SJSA1 (cell line): ENCODE data around the gene DGKB. TPM values are rescaled to one million over a fixed set of nuclear protein-coding genes. Genes with fewer than 3 reads are reported as not detected.

Experiments
- DNase-seq, 2 experiments: peaks; one replicate each; pipeline ENCODE4 v3.0.0-alpha.2; 2015 to 2020; ENCODE audit warnings: low spot score in 2 of 2, low read depth in 1 of 2
- H3K27ac ChIP-seq: fragments of 250-450 bp; sonication (Bioruptor Pico); 2 replicates; pipeline ENCODE4 v1.5.1; 2020; ENCODE audit warnings: mild to moderate bottlenecking, moderate library complexity
- H3K27me3 ChIP-seq: fragments of 250-450 bp; sonication (Bioruptor Pico); replicated peaks from 2 replicates; pipeline ENCODE4 v1.5.1; 2020; ENCODE audit warnings: mild to moderate bottlenecking, moderate library complexity
- H3K36me3 ChIP-seq: fragments of 250-450 bp; sonication (Bioruptor Pico); 2 replicates; pipeline ENCODE4 v1.5.1; 2020; ENCODE audit warnings: mild to moderate bottlenecking
- H3K4me1 ChIP-seq: fragments of 250-450 bp; sonication (Bioruptor Pico); replicated peaks from 2 replicates; pipeline ENCODE4 v1.6.1; 2021; ENCODE audit warnings: mild to moderate bottlenecking
- H3K4me3 ChIP-seq: fragments of 250-450 bp; sonication (Bioruptor Pico); 2 replicates; pipeline ENCODE4 v1.5.1; 2020; ENCODE audit warnings: mild to moderate bottlenecking
- H3K9me3 ChIP-seq: fragments of 250-450 bp; sonication (Bioruptor Pico); replicated peaks from 2 replicates; pipeline ENCODE4 v1.5.1; 2020; ENCODE audit warnings: mild to moderate bottlenecking
- total RNA-seq: library from RNA; depleted of rRNA; stranded (reverse); fragments of >200 nt; shearing (Covaris generic); gene quantifications from 2 replicates; pipeline ENCODE4 v1.2.3, GENCODE V29; 2014

The DGKB gene
- total RNA-seq, 1 experiment from 2014 or later, result not detected

DNA sequence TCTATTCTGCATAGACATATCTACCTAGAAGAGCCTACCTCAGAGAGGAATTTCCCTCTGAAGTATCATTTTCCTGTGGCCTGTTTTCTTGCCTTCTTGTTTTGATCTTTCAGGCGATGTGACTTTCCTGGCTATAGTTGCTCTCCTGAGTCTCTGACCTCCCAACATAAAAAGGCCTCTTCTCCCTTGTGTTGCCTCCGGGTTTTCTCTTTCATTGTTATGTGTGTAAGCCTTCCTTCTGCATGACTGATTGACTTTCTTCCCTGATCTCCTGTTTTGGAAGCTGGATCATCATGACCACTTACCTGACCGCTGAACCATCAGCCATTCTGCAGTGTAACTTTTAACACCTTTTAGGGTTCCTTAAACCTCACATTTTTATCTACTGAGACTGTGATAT, 471.6 kb downstream of the DGKB start:
- no peaks in the 10 kb centered on the region for H3K4me1 ChIP-seq
- no peak overlapping the region for H3K4me3 ChIP-seq
- no peak for DNase-seq
- H3K27me3 ChIP-seq, result no peaks in the 10 kb centered on the region; the same call in 1 of the 2 replicates
- no peak overlapping the region for H3K27ac ChIP-seq
- H3K36me3 ChIP-seq, result no peaks in the 10 kb centered on the region
- H3K9me3 ChIP-seq, result no peaks in the 10 kb centered on the region

DNA sequence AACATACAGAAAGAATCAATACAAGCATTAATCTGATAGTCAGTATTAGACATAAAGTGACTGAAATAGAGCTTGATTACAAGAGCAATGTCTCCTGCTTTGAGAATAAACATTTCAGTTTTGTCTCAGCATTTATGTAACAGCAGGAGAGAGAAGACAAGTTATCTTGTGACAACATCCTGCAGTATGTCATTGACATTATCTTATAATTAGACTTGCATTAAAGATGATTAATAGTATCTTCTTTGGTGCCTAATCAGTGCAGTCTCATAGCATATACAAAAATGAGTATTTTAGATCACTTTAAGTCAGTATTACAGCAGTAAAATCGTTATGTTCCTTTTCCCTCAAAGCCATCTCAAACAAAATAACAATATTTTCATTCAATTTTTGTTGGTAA, 477.0 kb downstream of the DGKB start:
- Histone ChIP-seq H3K9me3 (no peaks in the 10 kb centered on the region), H3K4me3 (no peak overlapping the region), H3K27ac (no peak overlapping the region), H3K36me3 (no peaks in the 10 kb centered on the region), H3K4me1 (no peaks in the 10 kb centered on the region), H3K27me3 (no peaks in the 10 kb centered on the region)
- no peak for DNase-seq

DNA sequence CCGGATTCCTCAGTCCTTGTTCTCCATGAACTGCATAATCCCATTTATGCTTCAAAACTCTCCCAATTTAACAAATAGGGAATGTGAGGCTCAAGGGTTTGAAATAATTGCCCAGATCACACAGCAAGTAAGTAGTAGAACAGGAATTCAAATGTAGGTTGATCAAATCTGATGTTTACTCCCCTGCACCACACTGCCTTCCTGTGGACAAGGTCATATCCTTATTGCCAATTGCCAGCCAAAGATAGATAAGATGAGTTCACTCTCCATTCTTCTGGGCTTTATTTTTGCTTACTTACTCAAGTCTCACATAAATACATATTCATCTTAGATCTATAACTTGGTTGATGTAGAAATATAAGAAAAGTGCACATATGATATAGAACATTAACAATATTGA, 477.9 kb downstream of the DGKB start:
- Histone ChIP-seq H3K27ac (no peak overlapping the region), H3K36me3 (no peaks in the 10 kb centered on the region), H3K4me3 (no peak overlapping the region), H3K4me1 (no peaks in the 10 kb centered on the region), H3K27me3 (no peaks in the 10 kb centered on the region), H3K9me3 (no peaks in the 10 kb centered on the region)
- DNase-seq, result no peak

DNA sequence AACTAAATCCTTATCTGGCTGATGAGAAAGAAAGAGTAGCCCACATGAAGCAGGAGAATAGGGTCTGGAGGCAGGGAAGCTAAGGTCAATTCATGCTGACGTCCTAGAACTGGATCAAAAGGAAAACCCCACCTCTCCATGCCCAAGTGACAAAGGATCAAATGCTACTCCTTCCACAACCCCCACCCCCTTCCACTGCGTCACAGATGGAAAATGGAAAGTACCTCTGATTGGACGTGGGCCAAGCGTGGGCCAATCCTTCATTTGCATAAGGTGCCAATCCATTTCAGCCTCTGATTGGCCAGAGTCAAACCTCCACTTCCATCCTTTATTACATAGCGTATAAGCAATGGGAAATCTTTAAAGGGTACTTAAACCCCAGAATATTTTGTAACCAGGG, 481.8 kb downstream of the DGKB start:
- Histone ChIP-seq H3K4me1 (no peaks in the 10 kb centered on the region), H3K36me3 (no peaks in the 10 kb centered on the region), H3K9me3 (no peaks in the 10 kb centered on the region), H3K27me3 (no peaks in the 10 kb centered on the region), H3K4me3 (no peak overlapping the region), H3K27ac (no peak overlapping the region)
- DNase-seq, result no peak

DNA sequence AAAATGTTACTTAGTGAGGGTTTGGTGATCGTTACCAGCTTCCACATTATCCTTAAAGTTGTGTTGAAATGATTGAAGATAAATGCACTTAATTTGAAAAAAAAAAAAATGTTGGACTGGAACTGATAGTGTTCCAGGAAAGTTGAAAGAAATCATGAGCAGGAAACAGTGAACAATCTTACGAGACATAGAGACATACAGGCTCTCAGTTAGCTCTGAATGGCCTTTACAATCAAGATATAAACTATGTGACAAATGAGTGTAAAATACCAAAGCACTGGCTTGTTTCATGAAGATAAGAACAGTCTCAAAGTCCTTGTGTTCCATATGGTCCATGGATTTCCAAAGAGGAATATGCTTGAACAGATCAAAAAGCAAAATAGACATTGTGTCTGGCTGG, 483.0 kb downstream of the DGKB start:
- no peak for DNase-seq
- Histone ChIP-seq H3K4me1 (no peaks in the 10 kb centered on the region), H3K36me3 (no peaks in the 10 kb centered on the region), H3K27me3 (no peaks in the 10 kb centered on the region), H3K9me3 (no peaks in the 10 kb centered on the region), H3K27ac (no peak overlapping the region), H3K4me3 (no peak overlapping the region)

DNA sequence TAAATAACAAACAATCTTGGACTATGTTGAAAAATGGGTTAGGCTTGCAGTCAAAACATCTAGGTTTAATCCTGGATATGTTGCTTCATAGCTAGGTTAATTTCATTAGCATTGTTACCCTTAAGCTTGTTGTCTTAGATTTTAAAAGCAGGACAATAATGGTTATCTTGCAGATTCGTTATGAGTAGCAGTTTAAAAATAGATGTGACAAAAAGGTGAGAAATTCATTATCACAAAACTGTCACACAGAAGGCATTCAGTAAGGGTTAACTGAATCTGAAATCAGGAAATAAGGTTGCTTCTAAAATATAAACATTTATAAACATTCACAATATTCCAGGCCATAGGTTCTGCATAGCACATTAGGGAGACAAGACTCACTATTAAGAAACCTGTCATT, 483.9 kb downstream of the DGKB start:
- DNase-seq, result no peak
- Histone ChIP-seq H3K36me3 (no peaks in the 10 kb centered on the region), H3K4me1 (no peaks in the 10 kb centered on the region), H3K9me3 (no peaks in the 10 kb centered on the region), H3K4me3 (no peak overlapping the region), H3K27ac (no peak overlapping the region), H3K27me3 (no peaks in the 10 kb centered on the region)

DNA sequence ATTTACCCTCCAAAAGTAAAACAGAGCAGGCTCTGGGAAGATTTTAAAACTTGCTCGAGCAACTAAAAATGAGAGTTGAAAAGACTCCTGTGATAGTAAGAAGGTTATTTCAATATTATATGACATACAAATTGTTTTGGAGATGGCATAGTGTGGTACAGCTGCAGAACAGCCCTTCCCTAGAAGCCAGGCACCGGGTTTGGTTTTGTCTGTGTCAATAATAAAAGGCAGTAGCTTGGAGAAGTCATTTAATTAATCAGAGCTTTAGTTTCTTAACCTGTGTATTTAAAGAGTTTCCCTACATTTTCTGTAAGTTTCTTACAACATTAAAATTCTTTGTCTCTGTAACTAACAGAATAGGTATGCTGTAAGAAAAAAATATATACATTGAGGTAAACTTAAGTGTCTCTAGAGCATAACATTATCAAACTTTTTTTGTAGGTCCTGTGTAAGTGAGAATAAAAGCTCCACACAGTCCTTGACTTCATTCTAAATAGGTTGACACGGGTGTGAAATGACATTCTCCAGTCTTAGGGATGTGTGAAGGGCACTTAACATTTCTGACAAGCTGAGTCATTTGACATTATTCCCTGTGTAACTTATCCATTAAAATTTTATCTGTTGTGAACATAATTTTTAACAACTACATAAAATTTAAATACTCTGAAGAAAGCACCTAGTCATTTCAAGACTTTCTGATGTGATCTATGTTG, 488.1 kb downstream of the DGKB start:
- Histone ChIP-seq H3K9me3 (no peaks in the 10 kb centered on the region), H3K27me3 (no peaks in the 10 kb centered on the region), H3K4me1 (no peaks in the 10 kb centered on the region), H3K36me3 (no peaks in the 10 kb centered on the region), H3K27ac (no peak overlapping the region), H3K4me3 (no peak overlapping the region)
- no peak for DNase-seq

DNA sequence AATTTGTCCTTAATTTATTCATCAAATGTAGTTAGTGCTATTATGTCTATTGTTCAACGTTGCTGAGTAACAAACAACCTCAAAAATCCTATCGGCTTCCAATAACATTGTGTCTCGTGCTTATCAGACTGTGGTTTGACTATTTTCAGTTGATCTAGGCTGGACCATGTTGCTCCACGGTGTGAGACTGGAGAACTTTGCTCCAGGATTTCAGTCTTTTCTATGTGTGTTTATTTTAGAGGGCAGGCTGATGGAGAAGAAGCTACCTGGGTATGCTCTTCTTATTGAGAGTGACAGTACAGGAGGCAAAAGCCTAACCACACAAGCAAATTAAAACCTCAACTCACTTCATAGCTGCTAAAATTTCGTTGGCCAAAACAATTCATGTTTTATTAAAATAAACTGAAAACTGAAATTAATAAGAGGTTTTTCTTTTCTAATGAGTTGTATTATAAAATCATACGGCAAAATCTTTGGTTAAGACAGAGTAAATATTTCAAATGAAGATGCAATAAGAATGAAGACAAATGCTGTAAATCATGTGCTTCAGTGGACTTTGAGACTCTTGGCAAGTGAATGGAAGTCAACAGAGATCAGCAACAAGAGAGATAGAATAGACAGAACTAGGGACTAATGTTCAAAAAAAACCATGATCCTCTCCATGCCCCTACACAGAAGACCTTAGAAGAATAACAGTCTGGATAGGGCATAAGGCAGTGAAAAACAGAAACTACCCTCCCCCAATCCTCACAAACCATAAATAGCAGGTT, 495.1 kb downstream of the DGKB start:
- no peak for DNase-seq
- no peaks in the 10 kb centered on the region for H3K9me3 ChIP-seq
- no peak overlapping the region for H3K4me3 ChIP-seq
- no peaks in the 10 kb centered on the region for H3K27me3 ChIP-seq
- H3K4me1 ChIP-seq, result no peaks in the 10 kb centered on the region
- H3K27ac ChIP-seq, result no peak overlapping the region
- no peaks in the 10 kb centered on the region for H3K36me3 ChIP-seq

DNA sequence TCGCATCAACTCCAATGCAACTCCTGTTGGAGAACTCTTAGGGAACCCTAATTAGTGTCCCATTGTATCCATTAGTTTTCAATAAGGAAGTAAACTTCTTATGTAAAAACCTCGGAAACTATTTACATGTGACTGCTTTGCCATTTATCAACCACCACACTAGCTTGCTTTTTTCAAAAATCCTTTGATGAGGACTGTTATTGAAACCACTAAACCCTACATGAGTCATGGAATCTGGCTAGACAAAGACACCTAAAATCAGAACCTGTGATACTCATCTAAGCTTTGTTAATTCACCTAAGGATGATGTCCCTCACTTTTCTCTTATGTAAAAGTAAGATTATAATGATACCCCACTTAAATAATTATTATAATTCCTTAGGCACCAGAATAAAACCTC, 499.0 kb downstream of the DGKB start:
- no peaks in the 10 kb centered on the region for H3K9me3 ChIP-seq

DNA sequence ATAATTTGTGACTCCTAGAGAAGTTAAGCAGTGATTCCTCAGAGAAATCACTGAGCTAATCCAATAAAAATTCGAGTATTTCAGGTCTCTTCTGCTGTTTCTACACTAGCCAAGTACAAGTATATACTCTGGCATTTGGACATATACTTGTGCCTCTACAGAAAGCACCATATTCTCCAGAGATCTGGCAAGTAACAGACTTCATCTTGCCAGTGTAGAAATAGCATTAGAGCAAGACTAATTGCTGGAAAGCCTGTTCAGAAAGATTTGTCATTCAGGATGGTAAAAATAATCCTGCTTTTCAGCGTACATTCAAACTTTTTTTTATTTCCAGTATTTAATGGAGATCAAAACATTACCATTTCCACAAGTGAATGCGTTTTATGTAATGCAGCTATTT, 502.3 kb downstream of the DGKB start:
- no peak overlapping the region for H3K4me3 ChIP-seq
- no peaks in the 10 kb centered on the region for H3K27me3 ChIP-seq
- no peaks in the 10 kb centered on the region for H3K9me3 ChIP-seq
- no peaks in the 10 kb centered on the region for H3K36me3 ChIP-seq
- no peak for DNase-seq
- no peak overlapping the region for H3K27ac ChIP-seq
- H3K4me1 ChIP-seq, result no peaks in the 10 kb centered on the region

More for the DNA sequence above, 499.0 kb downstream of the DGKB start:
- Histone ChIP-seq H3K27ac (no peak overlapping the region), H3K27me3 (no peaks in the 10 kb centered on the region), H3K36me3 (no peaks in the 10 kb centered on the region), H3K4me1 (no peaks in the 10 kb centered on the region), H3K4me3 (no peak overlapping the region)
- no peak for DNase-seq

DNA sequence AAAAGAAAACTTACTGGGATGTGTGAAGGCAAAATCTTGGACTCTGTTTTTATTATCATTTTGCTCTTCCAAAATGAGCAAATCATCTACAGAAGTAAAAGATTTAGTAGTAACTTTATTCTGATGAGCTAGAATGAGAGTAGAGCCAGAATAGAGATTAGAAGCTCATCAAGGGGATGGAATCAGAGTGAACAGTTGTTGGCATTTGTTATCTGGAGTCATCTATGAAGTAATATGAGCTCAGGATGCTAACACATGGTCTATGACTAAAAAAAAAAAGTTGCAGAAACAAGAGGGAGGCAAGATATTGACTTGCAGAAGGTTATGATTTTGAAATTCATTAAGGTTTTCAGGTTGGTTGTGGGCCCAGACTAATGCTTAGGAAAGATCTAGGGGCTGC, 504.0 kb downstream of the DGKB start:
- Histone ChIP-seq H3K4me3 (no peak overlapping the region), H3K9me3 (no peaks in the 10 kb centered on the region), H3K36me3 (no peaks in the 10 kb centered on the region), H3K27ac (no peak overlapping the region), H3K27me3 (no peaks in the 10 kb centered on the region), H3K4me1 (no peaks in the 10 kb centered on the region)
- no peak for DNase-seq

DNA sequence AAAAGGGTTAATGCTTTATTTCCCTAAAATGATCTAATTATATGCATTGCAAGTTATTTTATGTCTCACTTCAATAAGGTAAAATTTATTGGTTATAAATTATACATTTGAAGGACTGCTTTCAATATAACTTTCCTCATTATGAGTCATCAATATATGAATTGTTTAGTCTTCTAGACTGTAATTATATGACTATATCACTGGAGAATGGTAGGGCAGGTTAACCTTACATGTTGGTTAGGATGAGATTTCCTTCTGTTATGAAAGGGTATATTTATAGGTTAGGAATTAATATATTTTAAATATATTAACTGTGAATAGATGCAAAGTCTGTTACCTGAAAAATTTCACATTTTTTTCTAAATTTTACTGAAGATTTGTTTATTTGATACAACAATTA, 506.7 kb downstream of the DGKB start:
- H3K36me3 ChIP-seq, result no peaks in the 10 kb centered on the region
- H3K27ac ChIP-seq, result no peak overlapping the region
- no peak for DNase-seq
- H3K27me3 ChIP-seq, result no peaks in the 10 kb centered on the region
- no peaks in the 10 kb centered on the region for H3K9me3 ChIP-seq
- no peak overlapping the region for H3K4me3 ChIP-seq
- no peaks in the 10 kb centered on the region for H3K4me1 ChIP-seq

DNA sequence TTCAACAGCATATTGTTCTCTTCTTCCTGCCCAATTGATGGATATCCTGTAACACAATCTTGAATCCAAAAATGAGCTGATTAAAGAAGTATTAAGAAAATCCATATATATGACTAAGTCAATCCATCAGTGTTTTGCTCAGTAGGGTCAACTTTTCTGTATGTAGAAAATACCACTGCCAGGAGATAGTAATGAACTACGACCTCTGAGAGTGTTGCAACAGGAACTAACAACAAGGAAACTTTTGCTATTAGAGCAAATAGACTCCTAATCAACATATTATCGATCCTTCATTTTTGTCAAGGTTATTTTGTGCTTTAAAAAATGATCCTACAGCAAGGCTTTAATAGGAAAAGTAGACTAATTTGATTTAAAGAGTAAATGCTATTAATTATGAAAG, 507.8 kb downstream of the DGKB start:
- Histone ChIP-seq H3K4me3 (no peak overlapping the region), H3K4me1 (no peaks in the 10 kb centered on the region), H3K27me3 (no peaks in the 10 kb centered on the region), H3K9me3 (no peaks in the 10 kb centered on the region), H3K27ac (no peak overlapping the region), H3K36me3 (no peaks in the 10 kb centered on the region)
- no peak for DNase-seq

DNA sequence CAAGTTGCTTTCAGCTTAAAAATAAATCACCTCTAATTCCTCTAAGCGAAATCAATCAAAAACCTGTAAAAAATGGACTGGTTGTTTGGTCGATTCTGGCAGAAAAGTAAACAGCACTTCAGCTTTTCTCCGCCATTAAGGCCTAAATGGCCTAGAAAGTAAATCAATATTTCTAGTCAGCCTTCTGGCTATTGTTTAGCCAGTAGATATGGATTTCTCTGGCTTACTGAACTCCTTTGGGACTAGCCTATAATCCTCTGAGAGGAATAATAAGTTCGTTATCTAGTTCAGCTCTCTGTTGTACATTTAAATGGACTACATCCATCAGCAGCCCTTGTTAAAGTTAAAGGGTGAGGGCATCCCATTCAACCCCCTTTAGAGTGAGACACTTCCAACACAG, 513.0 kb downstream of the DGKB start:
- H3K4me3 ChIP-seq, result no peak overlapping the region
- no peaks in the 10 kb centered on the region for H3K36me3 ChIP-seq
- H3K4me1 ChIP-seq, result no peaks in the 10 kb centered on the region
- H3K27ac ChIP-seq, result no peak overlapping the region
- no peak for DNase-seq
- H3K27me3 ChIP-seq, result no peaks in the 10 kb centered on the region
- no peaks in the 10 kb centered on the region for H3K9me3 ChIP-seq
